Brain microvascular endothelial cell (primary cell): ENCODE results near the gene PTPRU.

Source experiments
- DNase-seq: peaks from one replicate; pipeline ENCODE4 v3.0.0-alpha.2; 2020
- H3K27ac ChIP-seq: fragments of 250-450 bp; sonication (Bioruptor Pico); 2 replicates; pipeline ENCODE4 v1.5.1; 2020; ENCODE audit warnings: mild to moderate bottlenecking, moderate library complexity
- H3K27me3 ChIP-seq: fragments of 250-450 bp; sonication (Bioruptor Pico); replicated peaks from 2 replicates; pipeline ENCODE4 v1.5.1; 2020; ENCODE audit warnings: mild to moderate bottlenecking
- H3K36me3 ChIP-seq: fragments of 250-450 bp; sonication (Bioruptor Pico); replicated peaks from 2 replicates; pipeline ENCODE4 v1.5.1; 2020; ENCODE audit warnings: mild to moderate bottlenecking
- H3K4me3 ChIP-seq: 2 replicates; pipeline ENCODE4 v1.5.1; 2011; ENCODE audit warnings: low read depth, mild to moderate bottlenecking, control low read depth, low read length, moderate library complexity
- CTCF ChIP-seq: IDR thresholded peaks from 2 replicates; pipeline ENCODE4 v1.5.1; 2011; ENCODE audit warnings: low read depth, mild to moderate bottlenecking, moderate library complexity, low read length, control low read depth, inconsistent platforms; ENCODE audit errors: missing control alignments
- in situ Hi-C: cut with HindIII; loops from 2 replicates; pipeline ENCODE4 v1.10.0; 2017; ENCODE audit warnings: low sequenced_read_pairs, low pct_ligation_motif_present

The PTPRU gene

GRCh38 chr1:29352719-29353420, 116.5 kb downstream of the PTPRU start:
- Histone ChIP-seq H3K4me3 (no peak overlapping the region), H3K27me3 (no peaks in the 10 kb centered on the region), H3K27ac (no peak overlapping the region), H3K36me3 (no peaks in the 10 kb centered on the region)
- no peak for TF ChIP-seq CTCF
- no peak for DNase-seq
- in situ Hi-C loops = no loop called here

- TF ChIP-seq CTCF = no peak
- Histone ChIP-seq H3K27ac (no peak overlapping the region), H3K27me3 (no peaks in the 10 kb centered on the region), H3K4me3 (no peak overlapping the region), H3K36me3 (no peaks in the 10 kb centered on the region)
- no peak for DNase-seq
- in situ Hi-C loops = no loop called here
Measured at GRCh38 chr1:29354511-29355098, 118.3 kb downstream of the PTPRU start.

GRCh38 chr1:29355375-29355774, 119.1 kb downstream of the PTPRU start:
- Histone ChIP-seq H3K4me3 (no peak overlapping the region), H3K27me3 (no peaks in the 10 kb centered on the region), H3K36me3 (no peaks in the 10 kb centered on the region), H3K27ac (no peak overlapping the region)
- no peak for DNase-seq
- TF ChIP-seq CTCF = no peak
- in situ Hi-C loops = no loop called here

GRCh38 chr1:29356663-29357062, 120.3 kb downstream of the PTPRU start:
- Histone ChIP-seq H3K27me3 (no peaks in the 10 kb centered on the region), H3K4me3 (no peak overlapping the region), H3K36me3 (no peaks in the 10 kb centered on the region), H3K27ac (no peak overlapping the region)
- in situ Hi-C loops = no loop called here
- TF ChIP-seq CTCF = no peak
- DNase-seq = no peak

- TF ChIP-seq CTCF = no peak
- no peak for DNase-seq
- Histone ChIP-seq H3K27ac (no peak overlapping the region), H3K36me3 (no peaks in the 10 kb centered on the region), H3K27me3 (no peaks in the 10 kb centered on the region), H3K4me3 (no peak overlapping the region)
- in situ Hi-C loops = no loop called here
Measured at GRCh38 chr1:29357452-29357851, 121.1 kb downstream of the PTPRU start.

GRCh38 chr1:29358183-29358582, 121.9 kb downstream of the PTPRU start:
- no peak overlapping the region for H3K4me3 ChIP-seq
- in situ Hi-C loops = no loop called here
- no peaks in the 10 kb centered on the region for H3K36me3 ChIP-seq
- no peaks in the 10 kb centered on the region for H3K27me3 ChIP-seq
- TF ChIP-seq CTCF = no peak
- H3K27ac ChIP-seq = no peak overlapping the region
- DNase-seq = no peak
